T follicular helper cell (primary cell): ENCODE results near the gene SPCS1.
"Not testable (repeated sequence)": the region's sequence is repeated elsewhere in the genome, so short reads cannot be mapped to it uniquely, and the experiment has no call there.

Source experiments
- DNase-seq: peaks from one replicate; pipeline ENCODE4 v3.0.0-alpha.2; 2020; ENCODE audit warnings: low read depth

Gene SPCS1

DNA sequence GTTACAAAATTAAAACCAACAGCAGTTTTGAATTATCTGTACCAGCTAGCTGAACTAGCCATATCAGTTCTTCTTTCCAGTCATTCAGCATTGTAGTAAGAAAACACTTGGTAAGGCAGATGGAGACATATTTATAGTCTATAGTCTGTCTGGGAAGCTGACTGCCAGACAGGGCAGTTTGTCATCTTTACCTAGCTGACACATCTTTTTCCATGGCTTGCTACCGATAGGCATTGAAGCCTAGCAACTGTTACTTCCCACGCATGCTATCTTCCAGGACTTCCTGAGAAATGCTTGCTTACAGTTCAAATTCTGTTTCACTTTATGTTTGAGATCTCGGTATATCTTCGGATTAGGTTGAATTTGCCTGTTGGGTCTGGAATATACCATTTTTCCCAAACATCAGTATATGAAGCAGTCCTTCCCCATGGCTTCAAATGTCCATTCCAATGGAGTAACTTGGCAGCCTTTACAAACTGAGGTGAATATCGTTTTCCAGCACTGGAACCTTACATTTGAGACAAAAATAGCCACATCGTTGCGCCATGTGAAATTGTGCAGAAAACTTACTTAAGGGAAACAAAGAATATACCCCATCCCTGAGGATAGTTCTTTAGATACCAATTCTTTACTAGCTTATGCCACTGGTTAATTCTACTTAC lies 11.2 kb upstream of the SPCS1 start:
- DNase-seq = no peak

DNA sequence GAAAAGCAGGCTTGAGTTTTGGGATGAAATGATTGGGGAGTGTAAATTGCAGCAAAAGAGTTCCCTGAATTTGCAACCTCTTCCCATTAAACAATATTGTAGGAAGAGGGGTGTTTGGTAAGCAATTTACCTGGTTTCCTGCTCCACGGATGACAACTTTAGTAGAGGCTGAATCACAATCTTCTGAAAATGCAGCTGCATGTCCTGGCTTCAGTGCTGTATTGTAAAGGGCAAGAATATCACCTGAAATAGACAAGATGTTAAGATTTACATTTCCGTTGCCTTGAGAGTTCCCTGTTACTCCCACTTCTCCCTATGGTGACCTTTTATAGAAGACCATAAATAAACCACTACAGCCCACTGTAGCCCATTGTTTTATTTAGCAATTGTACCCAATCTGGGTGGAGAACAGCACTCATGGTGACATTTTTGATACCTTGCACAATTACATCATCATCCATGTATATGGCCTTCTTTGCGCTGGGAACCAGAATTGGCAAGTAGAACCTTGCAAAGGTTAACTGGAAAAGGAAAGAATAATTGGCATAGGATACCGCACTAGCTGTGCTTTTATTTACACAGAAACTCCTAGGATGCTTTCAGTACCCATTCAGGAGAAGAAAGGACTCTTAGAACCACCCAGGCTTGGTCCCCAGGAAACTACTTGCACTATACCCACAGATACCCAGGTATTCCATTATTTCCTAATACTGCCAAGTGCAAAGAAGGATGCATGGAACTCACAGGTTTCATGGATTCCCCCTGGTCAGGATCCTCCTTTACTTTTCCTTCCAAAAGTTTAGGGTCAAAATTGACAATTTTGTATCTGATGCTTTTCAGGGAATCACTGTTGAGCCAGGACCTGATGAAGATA lies 9.9 kb upstream of the SPCS1 start:
- no peak for DNase-seq

DNA sequence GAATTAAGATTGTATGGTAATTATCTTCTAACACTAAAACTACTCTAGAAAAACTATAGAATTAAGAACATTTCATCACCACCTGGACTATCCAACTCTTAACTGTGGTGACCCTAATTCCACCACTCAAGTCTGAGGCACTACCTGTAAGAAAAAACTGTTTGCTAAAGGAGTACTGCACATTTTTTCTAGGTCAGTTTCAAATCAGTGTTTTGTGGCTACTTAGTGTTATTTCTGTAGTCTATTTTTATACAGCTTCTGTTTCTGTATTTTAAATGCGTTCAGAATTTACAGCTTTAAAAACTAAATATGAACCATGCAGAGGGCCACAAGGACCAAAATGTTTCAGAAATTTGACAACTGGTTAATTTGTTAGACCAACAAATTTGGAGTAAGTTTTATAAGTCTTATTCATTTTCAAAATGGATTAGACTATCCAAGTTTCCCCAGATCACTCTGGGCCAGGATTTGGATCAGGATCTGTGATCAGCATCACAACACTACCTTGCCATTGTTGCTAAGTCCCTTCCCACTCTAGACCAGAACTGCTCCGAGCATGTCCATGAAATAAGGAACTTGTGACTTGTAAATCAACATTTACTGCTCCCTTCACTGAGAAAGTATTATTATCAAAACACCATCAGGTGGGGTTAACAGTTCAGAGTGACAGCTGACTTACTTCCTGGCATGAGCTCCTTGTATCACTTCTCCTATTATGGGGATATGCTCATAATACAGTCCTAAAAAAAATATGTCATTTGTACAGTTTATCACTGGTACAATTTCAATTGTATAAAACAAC lies 8.9 kb upstream of the SPCS1 start:
- DNase-seq = no peak

DNA sequence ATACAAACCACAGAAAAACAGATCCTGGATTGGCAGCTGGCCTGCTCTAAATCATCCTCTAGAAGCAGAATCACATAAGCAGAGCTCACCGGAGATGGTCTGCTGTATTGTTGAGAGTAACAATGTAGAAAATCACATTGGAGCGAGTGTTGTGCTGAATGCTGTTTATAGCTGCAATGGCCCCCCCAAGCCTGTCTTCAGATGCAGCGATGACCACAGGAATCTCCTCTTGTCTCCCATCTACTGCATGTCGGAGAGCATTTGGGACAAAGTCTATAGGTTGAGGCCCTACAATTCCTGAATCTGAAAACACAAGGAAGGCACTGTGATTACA lies 8.3 kb upstream of the SPCS1 start:
- no peak for DNase-seq

DNA sequence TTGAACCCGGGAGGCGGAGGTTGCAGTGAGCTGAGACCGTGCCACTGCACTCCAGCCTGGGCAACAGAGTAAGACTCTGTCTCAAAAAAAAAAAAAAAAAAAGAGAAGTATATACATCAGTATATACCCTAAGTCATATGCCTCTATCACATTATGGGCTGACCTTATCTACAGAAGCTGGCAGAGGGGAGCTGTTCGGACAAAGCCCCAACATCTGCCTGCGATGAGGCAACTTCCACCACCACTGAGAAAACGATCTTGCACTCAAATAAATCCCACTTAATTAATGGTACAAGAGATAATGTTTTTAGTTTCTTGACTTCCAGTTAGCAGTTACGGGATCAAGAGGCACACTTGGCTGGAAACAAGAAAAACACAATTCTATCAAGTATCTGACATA lies 2.6 kb upstream of the SPCS1 start:
- DNase-seq = no peak

DNA sequence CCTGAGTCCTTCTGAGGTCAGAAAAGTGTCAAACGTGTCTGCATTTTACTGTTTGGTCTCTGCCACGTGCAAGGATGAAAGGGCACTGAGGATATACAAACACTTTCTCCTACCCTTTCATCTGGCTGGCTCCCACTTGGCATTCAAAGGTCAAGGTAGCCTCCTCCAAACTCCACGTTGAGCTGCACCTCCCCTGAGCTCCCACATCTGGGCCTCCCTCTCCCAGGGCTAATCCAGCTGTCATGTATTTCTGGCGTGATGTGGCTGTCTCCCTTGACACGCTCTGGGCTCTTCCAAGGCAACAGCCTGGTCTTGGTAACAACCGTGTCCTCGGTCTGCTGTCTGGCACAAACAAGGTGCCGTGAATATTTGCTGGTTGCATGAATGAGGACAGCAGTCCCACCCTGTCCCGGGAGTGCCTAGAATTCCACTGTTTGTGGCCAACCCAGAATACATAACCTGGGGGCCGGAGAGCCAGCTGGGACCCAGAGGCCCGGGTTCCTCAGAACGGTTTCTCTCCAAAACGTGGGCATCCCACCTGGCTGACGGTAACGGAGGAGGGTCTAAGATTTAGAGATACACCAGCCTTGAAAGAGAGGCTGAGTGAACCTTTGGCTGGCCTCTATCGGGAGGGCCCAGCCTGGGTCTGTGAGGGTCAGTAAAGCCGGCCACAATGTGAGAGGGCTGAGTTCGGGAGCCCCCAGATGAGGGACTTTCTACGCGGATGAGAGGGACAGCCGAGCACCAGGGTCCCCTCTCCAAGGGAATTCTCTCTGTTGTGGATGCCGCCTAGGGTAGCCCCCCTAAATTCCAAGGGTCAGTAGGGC lies 1.1 kb upstream of the SPCS1 start:
- DNase-seq = no peak

DNA sequence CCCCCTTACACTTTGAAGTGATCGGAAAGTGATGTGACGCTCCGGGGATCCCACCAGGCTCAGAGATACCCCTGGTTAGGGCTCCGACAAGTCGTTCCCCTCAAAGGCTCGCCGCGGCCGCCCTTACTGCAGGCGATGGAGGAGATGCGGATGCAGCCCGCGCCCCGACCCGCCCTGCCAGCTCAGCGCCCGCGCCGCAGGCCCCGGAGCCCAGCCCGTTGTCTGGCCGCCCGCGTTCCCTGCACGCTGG lies 543 bp upstream of the SPCS1 start:
- no peak for DNase-seq

DNA sequence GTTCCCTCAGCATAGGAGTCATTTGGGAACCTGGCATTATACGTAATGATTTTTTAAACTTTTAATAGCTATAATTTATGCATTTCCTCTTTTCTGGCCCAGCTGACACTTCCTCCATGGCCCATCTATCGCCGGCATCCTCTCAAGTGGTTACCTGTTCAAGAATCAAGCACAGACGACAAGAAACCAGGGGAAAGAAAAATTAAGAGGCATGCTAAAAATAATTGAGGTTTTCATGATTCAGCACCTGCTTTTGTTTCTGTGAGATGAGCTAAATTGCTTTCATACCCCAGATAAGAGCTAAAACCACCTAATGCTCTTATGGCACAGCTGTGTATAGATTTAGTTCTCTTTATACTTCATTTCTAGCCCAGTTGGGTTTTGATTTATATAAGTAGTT lies 1.7 kb downstream of the SPCS1 start:
- no peak for DNase-seq

DNA sequence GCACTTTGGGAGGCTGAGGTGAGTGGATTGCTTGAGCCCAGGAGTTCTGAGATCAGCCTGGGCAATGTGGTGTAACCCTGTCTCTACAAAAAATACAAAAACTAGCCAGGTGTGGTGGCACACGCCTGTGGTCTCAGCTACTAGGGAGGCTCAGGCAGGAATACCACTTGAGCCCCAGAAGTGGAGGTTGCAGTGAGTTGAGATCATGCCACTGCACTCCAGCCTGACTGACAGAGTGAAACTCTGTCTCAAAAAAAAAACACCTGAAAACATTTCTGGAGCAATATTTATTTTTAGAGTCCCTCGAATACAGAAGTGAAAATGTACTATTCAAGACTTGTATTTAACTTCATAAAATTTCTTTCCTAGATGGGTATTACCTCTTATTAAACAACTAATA lies 4.6 kb downstream of the SPCS1 start:
- DNase-seq = no peak

DNA sequence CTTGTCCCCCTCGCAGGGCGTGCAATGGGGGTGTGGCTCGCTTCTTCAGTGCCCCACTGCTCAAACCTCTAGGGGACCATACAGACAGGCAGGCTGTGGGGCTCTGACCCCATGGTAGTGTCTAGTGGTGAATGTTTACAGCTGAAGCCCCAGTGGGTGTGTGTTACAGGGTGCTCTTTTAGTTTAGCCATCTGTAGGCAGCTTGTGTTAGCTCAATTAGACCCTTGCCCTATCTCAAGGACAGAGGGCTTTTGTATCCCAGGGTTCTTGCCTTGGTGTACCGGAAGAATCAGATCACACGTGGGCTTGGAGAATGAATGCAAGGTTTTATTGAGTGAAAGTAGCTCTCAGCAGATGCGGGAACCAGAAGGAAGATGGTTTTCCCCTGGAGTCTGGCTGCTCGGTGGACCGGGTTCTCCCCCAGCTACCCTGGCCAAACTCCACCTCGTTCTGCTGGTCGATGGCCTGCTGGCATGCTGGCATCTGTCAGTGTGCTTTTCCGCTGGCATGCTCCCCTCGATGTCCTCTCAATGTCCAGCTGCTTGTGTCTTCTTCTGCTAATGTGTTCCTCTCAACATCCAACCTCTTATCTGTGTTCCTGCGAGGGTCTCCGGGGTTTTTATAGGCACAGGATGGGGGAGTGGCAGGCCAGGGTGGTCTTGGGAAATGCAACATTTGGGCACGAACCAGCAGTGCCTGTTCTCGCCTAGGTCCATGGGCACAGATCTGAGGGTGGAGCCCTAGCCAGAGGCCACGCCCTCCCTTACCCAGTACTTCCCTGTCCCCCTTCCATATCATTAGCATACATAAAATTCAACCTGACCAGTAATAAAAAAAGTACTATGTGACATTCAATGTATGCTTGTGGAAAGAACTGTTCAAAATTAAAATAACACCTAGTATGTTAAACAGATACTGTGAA lies 6.6 kb downstream of the SPCS1 start:
- no peak for DNase-seq

DNA sequence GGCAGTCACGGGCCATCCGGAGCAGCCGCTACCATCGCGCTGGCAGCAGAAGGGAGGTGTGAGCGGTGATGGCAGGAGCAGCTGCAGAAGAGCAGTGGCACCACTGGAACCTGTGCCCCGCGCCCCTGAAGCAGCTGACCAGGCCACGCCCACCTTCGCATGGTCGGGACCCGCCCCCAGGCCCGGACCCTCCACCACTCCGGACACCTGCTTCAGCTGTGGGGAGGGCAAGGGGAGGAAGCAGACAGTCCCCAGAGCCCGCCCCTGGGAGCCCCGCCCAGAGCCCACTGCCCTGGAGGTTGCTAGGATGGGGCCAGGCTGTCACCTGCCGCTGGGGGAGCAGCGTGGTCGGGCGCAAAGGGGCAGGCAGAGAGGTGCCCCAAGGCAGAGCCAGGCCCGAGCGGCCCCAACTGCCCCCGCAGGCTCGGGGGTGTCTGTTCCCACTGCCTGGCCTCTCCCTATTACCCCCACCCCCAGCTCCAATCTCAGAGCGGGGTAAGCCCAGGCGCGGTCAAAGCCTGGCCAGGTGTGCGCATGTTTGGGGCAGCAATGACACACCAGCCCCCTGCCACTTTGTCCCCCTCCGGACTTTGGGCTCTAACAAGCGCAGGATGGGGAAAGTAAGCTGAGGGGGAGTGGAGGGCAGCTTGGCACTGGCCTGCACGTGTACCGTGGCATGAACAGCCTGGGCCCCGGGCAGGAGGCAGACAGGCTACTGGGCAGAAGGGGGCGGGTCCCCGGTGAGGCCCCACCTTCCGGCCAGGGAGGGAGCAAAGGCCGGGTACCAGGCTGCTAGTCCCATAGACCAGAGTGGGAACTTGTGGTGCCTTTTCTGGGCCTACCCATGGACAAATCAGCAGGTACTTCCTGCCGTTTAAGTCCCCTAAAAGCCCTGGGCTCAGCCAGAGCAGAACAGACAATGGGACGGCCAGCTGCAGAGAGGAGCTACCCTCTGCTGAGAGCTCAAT lies 8.7 kb downstream of the SPCS1 start:
- no peak for DNase-seq

DNA sequence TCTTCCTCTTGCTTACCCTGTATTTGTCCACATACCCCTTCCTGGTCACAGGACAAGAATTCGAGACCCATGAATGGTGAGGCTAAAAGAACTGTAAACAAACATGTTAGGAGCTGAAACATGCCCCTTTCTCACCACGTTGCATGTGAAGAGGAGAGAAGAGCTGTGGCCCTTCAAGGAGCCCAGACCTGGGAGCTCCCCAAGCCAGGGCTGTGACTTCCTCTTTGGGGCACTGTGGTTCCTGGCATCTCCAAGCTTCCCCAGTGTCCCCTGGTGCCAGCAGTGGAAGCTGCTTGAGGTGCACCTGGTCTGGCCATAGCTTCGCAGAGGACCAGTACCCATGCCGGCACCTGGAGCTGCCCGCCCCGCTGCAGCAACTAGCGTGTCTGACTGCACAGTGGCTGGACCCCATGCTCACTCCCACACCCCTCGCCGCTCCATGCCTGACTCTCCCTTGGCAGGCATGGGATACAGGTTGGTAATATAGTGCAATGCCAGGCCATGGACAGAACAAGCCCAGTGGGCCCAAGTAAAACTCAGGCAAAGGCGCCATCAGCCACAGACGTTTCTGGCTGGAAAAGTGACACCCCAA lies 9.9 kb downstream of the SPCS1 start:
- DNase-seq = no peak

DNA sequence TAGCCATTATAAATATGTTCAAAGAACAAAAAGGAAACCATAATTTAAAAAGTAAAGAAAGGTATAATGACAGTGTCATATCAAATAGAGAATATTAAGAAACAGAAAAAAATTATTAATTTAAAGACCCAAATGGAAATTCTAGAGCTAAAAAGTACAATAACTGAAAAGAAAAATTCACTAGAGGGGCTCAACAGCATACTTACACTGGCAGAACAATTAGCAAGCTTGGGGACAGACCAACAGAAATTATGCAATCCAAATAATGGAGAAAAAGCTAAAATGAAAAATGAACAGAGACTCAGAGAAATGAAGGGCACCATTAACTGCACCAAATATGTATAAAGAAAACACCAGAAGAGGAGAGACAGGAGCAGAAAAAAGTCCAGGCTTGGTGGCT lies 13.7 kb downstream of the SPCS1 start:
- no peak for DNase-seq

DNA sequence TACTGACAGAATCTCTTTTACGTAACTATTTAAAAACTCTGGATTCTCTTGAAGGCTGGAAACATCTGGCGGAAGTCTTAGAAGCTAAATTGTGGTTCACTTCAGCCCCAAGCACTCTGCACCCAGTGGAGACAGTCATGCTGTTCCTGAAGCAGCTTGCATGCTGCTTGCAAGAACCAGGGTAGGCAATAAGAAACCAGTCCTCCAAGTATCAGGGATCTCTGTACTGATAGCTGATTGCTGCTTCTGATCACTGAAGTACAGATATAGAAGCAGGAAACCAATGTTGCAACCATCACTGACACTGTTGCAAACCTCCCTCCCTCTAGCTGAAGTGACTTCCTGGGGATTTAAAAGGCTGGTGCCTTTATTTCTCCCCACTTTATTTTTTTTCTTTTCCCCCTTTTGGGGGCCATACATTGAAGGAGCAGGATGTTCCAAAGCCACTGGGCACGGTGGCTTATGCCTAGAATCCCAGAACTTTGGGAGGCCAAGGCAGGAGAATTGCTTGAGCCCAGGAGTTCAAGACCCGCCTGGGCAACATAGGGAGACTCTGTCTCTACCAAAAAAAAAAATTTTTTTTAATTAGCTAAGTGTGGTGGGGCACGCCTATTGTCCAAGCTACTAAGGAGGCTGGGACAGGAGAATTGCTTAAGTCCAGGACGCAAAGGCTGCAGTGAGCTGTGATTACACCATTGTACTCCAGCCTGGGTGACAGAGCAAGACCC lies 15.3 kb downstream of the SPCS1 start:
- no peak for DNase-seq

DNA sequence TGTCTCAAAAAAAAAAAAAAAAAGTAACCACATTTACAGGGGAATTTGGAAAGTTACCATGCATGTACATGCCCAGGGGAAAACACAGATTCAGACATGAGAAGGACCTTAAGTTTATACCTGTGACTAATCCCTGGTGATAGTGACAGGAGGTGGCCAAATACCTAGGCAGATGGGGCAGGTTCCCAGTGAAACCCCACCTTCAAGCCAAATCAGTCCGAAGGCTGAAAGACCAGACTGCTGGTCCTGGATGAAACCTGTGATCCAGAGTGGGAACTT lies 15.8 kb downstream of the SPCS1 start:
- DNase-seq = no peak

DNA sequence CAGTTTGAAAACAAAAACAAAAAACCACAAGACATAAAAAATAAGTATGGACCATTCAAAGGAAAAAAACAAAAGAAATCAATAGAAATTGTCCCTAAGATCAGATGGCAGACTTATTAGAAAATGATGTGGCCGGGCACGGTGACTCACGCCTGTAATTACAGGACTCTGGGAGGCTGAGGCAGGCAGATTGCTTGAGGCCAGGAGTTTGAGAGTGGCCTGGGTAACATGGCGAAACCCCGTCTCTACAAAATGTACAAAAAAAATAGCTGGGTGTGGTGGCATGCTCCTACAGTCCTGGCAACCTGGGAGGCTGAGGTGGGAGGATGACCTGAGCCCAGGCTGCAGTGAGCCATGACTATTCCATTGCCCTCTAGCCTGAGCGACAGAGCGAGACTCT lies 16.6 kb downstream of the SPCS1 start:
- DNase-seq = no peak

DNA sequence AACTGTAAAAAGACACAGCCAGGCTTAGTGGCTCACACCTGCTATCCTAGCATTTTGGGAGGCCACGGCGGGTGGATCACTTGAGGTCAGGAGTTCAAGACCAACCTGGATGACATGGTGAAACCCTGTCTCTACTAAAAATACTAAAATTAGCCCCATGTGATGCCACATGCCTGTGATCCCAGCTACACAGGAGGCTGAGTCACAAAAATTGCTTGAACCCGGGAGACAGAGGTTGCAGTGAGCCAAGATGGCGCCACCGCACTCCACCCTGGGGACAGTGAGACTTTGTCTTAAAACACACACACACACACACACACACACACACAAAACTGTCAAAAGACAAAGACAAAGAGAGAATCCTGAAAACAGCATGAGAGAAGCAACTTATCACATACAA lies 18.0 kb downstream of the SPCS1 start:
- DNase-seq = no peak

DNA sequence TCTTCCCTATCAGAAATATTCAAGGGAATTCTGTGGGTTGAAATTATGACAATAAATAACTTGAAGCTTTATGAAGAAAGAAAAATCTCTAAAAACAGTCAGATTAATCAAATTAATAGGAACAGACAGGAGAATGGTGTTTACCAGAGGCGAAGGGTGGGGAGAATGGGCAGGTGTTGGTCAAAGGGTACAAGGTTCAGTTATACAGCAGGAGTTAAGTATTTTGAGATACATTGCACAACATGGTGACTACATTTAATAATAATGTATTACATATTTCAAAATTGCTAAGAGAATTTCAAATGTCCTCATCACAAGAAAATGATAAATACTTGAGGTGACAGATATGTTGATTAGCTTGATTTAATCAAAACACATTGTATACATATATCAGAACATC lies 18.6 kb downstream of the SPCS1 start:
- no peak for DNase-seq

DNA sequence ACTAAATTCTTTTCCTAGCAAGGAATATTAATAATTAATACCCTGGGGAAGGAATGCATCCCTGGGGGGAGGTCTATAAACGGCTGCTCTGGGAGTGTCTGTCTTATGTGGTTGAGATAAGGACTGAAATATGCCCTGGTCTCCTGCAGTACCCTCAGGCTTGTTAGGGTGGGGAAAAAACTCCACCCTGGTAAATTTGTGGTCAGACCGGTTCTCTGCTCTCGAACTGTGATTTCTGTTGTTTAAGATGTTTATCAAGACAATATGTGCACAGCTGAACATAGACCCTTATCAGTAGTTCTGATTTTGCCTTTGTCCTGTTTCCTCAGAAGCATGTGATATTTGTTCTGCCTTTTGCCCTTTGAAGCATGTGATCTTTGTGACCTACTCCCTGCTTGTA lies 22.8 kb downstream of the SPCS1 start:
- not testable (repeated sequence) for DNase-seq
